Measurements from ENCODE around the gene ARHGEF16. TPM values are rescaled to one million over a fixed set of nuclear protein-coding genes. Genes with fewer than 3 reads are reported as not detected.

The ARHGEF16 gene
- polyA plus RNA-seq, 4 donors, result 0.53 to 23.1 (median 15.4) TPM

DNA sequence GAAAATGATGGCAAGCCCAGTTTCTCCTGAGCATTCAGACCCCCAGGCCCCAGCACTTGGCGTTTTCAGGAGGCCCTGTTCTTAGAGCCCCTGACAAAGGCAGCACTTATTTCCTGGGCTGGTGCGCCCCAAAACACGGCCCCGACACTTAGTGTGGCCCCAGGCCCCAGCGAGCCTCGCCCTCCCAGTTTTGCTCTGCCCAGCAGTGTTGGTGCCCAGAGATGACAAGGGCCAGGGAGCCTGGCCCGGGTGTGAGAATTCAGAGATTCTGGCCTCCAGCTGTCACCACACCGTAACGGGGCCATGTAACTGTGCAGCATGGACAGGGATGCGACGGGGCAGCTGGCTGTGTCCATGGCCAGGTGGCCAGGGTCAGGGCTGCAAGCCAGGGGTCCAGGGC, 18.0 kb upstream of the ARHGEF16 start:
- no peak for DNase-seq (ENCODE audit: low read depth in 4 of 4, low spot score in 3 of 4)

- DNase-seq (ENCODE audit: low read depth in 4 of 4, low spot score in 3 of 4), result no peak
Observed at GRCh38 chr1:3436901-3437300, 17.6 kb upstream of the ARHGEF16 start.

DNA sequence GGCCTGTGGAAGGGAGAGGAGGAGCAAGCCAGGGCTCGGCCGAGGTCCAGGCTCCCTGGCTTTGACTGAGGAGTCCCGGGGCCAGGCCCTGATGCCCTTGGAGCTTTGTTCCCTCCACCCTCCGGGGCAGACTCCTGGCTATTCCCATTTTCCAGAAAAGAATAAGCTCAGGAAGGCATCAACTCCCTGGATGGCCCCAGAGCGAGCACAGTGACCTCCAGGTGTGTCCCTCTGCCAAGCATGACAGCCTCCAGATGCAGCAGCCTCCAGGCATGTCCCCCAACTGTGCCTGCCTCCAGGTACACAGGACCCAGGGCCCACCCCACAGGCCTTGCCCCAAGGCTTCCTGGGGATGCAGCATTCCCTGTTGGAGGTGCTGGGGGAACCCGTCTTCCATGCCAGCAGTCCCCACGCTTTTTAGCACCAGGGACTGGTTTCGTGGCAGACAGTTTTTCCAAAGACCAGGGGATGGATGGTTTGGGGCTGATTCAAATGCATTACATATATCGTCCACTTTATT, 15.7 kb upstream of the ARHGEF16 start:
- DNase-seq (ENCODE audit: low read depth in 4 of 4, low spot score in 3 of 4), result no peak

DNA sequence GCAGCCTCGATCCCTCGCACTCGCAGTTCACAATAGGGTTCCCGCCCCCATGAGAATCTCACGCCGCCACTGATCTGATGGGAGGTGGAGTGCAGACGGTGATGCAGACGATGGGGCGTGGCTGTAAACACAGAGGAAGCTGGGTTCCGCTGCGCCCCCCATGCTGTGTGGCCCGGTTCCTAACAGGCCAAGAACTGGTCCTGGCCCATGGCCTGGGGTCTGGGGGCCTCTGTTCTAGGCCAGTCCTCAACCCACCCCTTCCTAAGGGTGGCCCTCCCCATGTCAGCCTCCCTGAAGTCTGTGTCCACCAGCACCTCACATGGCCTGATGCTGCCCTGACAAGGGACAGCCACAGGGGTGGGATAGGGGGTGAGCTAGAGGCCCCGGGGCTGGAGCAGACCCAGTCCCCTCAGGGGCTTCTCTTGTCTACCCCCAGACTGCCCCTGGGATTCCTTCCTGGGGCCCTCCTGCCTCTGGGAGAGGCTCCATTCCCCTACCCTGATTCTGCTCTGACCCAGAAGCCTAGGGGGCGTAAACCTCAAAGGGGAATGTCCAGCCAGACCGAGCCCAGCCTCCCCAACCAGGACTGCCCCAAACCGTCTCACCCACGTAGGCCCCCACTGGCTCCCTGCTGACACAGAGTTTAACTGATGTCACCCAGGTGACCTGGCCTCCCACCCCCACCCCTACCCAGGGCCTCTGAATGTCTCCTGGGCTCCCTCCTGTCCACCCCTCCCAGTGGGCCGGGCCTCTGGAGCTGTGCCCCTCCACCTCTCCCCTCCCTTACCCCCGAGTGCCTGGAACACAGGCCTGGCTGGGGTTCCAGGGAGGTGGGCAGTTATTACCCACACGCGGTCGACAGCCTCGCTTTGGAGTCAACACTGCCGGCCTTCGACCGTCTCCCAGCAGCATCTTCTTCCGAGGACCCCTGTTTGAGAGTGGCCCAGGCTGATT, 14.8 kb upstream of the ARHGEF16 start:
- no peak for DNase-seq (ENCODE audit: low read depth in 4 of 4, low spot score in 3 of 4)

GRCh38 chr1:3440300-3440681, 14.2 kb upstream of the ARHGEF16 start:
- no peak for DNase-seq (ENCODE audit: low read depth in 4 of 4, low spot score in 3 of 4)

- no peak for DNase-seq (ENCODE audit: low read depth in 4 of 4, low spot score in 3 of 4)
Observed at GRCh38 chr1:3440711-3441409, 13.6 kb upstream of the ARHGEF16 start.

DNA sequence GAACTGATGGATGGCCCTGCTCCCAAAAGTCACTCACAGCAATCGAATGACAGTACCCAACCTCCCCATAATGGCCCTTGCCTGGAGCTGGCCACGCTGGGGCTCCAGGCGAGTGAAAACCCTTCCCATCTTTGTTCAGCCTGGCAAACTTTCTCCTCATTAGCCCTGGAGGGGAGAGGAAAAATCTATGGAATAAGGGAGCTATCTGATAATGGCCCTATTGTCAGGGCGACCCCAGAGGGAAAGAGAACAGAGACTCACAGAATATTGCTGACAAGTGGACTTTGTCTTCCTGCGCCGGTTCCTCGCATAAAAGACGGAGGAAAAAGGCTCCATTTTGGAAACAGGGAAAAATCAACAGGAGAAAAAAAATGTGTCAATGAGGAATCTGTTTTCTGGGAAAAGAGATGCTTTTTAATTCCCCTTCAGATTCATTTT, 13.0 kb upstream of the ARHGEF16 start:
- no peak for DNase-seq (ENCODE audit: low read depth in 4 of 4, low spot score in 3 of 4)

- no peak for DNase-seq (ENCODE audit: low read depth in 4 of 4, low spot score in 3 of 4)
Observed at GRCh38 chr1:3441880-3442279, 12.6 kb upstream of the ARHGEF16 start.

DNA sequence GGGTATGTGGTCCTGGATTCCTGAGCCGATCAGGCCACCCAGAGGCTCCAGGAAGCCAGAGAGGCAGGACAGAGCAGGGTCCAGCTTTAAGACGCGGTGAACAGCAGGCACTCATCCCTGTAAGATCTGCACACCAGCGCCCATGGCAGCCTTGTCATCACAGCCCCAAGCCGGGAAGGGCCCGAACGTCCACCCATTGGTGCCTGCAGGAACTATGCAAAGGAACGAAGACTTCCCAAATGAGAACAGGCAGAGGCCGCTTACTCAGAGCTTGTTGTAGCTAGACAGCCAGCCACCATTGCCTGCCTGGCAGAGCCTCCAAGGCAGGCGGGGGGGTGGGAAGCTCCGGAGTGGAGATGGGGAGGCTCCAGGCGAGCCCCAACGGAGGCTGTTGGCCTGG, 12.1 kb upstream of the ARHGEF16 start:
- no peak for DNase-seq (ENCODE audit: low read depth in 4 of 4, low spot score in 3 of 4)

GRCh38 chr1:3442901-3443300, 11.6 kb upstream of the ARHGEF16 start:
- DNase-seq (ENCODE audit: low read depth in 4 of 4, low spot score in 3 of 4), result no peak

- no peak for DNase-seq (ENCODE audit: low read depth in 4 of 4, low spot score in 3 of 4)
Observed at GRCh38 chr1:3443807-3444206, 10.7 kb upstream of the ARHGEF16 start.

- DNase-seq (ENCODE audit: low read depth in 4 of 4, low spot score in 3 of 4), result no peak
Observed at GRCh38 chr1:3444298-3444697, 10.2 kb upstream of the ARHGEF16 start.

- no peak for DNase-seq (ENCODE audit: low read depth in 4 of 4, low spot score in 3 of 4)
Observed at GRCh38 chr1:3444736-3445135, 9.7 kb upstream of the ARHGEF16 start.

GRCh38 chr1:3450202-3450863, 4.1 kb upstream of the ARHGEF16 start:
- no peak for DNase-seq (ENCODE audit: low read depth in 4 of 4, low spot score in 3 of 4)

- no peak for DNase-seq (ENCODE audit: low read depth in 4 of 4, low spot score in 3 of 4)
Observed at GRCh38 chr1:3450983-3451382, 3.5 kb upstream of the ARHGEF16 start.

GRCh38 chr1:3451994-3452865, 2.2 kb upstream of the ARHGEF16 start:
- DNase-seq (ENCODE audit: low read depth in 4 of 4, low spot score in 3 of 4), result no peak

GRCh38 chr1:3452866-3453175, 1.6 kb upstream of the ARHGEF16 start:
- DNase-seq (ENCODE audit: low read depth in 4 of 4, low spot score in 3 of 4), result no peak

- no peak for DNase-seq (ENCODE audit: low read depth in 4 of 4, low spot score in 3 of 4)
Observed at GRCh38 chr1:3453203-3453761, 1.2 kb upstream of the ARHGEF16 start.

DNA sequence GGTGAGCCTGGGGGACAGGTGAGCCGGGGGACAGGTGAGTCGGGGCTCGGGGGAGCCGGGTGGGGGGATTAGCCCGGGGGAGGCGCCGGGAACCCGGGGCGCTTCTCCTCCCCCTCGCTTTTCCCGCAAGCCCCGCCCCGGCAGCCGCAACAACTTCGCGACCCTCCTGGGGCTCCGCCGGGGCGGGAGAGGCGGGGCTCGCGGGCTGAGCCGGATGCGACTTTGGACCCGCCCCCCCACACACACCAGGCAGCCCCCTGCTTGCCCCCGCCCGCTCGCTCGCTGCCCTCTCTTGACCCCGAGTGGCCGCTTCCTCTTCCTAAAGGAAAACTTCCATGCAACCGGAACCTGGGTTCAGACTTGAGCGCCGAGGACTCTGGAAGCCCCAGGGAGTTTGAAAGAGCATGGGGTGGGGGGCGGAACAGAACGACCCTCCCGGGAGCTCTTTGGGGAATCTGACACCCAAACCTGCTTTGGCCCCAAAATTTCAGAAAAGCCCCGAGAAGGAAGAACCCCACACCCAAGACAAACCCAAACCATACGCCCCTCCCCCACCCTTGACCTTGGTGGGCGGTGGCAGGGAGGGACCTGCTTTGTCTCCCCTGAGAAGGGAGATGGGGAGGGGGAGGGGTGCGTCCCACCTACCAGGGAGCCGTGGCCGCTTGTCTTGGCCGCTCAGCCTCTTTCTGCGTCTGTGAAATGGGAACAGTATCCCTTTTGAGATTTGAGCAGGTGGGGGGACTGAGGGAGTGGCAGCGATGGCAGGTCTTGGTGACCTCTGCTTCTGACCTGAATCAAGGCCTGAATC, 550 bp downstream of the ARHGEF16 start:
- DNase-seq (ENCODE audit: low read depth in 4 of 4, low spot score in 3 of 4), result no peak

Measured in left renal pelvis (tissue), 4 donors.